Peyer's patch (tissue), 4 donors: ENCODE data around the gene ZNF608.

Source experiments
- POLR2A ChIP-seq, 2 donors: fragments of 450-650 bp; IDR thresholded peaks; one replicate each; pipeline ENCODE4 v1.5.1; 2017; ENCODE audit warnings: antibody characterized with exemption in 2 of 2, mild to moderate bottlenecking in 2 of 2, moderate library complexity in 2 of 2
- TF ChIP-seq, protein P1 (sequence below), 6 experiments: fragments of 450-650 bp in 4 of 6; fragments of 200-600 bp in 2 of 6; sonication (generic) in 1 of 6; IDR thresholded peaks; one replicate each; pipeline ENCODE4 v1.5.1; 2017 to 2019; ENCODE audit warnings: antibody characterized with exemption in 6 of 6, mild to moderate bottlenecking in 3 of 6, moderate library complexity in 1 of 6

DNA sequence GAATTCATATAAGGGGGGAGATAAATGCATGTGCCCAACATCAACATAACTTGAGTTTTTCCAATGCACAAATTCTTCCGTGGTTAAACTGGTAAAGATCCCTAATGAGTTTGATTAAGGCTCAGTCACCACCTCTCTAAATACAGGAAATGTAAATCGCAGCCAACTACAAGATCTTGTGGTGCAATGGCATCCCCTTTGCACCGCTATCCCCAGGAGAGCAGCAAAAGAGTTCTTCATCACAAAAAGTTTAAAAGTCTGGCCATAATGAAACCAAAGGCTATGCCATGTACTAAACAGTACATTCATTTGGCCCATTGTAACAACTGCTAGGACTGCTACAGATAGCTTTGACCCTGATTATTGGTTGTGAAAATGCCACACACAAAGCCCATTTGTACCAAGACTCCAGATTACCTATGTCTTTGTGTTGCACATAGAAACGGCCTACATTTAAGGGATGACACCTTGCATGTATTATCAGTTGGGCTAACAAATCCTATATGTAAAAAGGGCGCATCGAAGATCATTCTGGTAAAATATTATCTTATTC, 44.5 kb downstream of the ZNF608 start:
- TF ChIP-seq, protein P1, sequence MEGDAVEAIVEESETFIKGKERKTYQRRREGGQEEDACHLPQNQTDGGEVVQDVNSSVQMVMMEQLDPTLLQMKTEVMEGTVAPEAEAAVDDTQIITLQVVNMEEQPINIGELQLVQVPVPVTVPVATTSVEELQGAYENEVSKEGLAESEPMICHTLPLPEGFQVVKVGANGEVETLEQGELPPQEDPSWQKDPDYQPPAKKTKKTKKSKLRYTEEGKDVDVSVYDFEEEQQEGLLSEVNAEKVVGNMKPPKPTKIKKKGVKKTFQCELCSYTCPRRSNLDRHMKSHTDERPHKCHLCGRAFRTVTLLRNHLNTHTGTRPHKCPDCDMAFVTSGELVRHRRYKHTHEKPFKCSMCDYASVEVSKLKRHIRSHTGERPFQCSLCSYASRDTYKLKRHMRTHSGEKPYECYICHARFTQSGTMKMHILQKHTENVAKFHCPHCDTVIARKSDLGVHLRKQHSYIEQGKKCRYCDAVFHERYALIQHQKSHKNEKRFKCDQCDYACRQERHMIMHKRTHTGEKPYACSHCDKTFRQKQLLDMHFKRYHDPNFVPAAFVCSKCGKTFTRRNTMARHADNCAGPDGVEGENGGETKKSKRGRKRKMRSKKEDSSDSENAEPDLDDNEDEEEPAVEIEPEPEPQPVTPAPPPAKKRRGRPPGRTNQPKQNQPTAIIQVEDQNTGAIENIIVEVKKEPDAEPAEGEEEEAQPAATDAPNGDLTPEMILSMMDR (IDR thresholded peaks at IDR 0.05): no peak
- no peak for TF ChIP-seq POLR2A (IDR thresholded peaks at IDR 0.05)
